Ovary (tissue), 9 donors: ENCODE data around the gene ANKRD34B. TPM values are rescaled to one million over a fixed set of nuclear protein-coding genes. Genes with fewer than 3 reads are reported as not detected.

ENCODE experiments used
- DNase-seq, 5 donors: peaks; one replicate each; pipeline ENCODE4 v3.0.0-alpha.2; 2019 to 2020
- H3K27ac ChIP-seq, 2 donors: fragments of 200-600 bp; one replicate each; pipeline versions ENCODE4 v1.5.1 to v1.8.0; 2019 to 2022
- H3K27me3 ChIP-seq: fragments of 200-600 bp; one replicate; pipeline ENCODE4 v1.8.0; 2022
- H3K36me3 ChIP-seq: fragments of 200-600 bp; sonication (generic); one replicate; pipeline ENCODE4 v1.5.1; 2019
- H3K4me1 ChIP-seq: one replicate; pipeline ENCODE4 v1.8.1; 2013; ENCODE audit warnings: mild to moderate bottlenecking, moderate library complexity; ENCODE audit not compliant: insufficient read depth
- H3K4me3 ChIP-seq: fragments of 200-600 bp; sonication (generic); one replicate; pipeline ENCODE4 v1.5.1; 2017
- H3K9me3 ChIP-seq, 2 donors: fragments of 200-600 bp in 1 of 2; sonication (generic) in 1 of 2; one replicate each; pipeline versions ENCODE4 v1.5.1 to v1.8.1; 2013 to 2019; ENCODE audit warnings: mild to moderate bottlenecking in 1 of 2, moderate library complexity in 1 of 2
- CTCF ChIP-seq, 3 donors: fragments of 450-650 bp in 2 of 3; fragments of 200-600 bp in 1 of 3; IDR thresholded peaks; one replicate each; pipeline versions ENCODE4 v1.5.1 to v1.8.0; 2016 to 2022; ENCODE audit warnings: antibody characterized with exemption in 3 of 3, mild to moderate bottlenecking in 1 of 3
- EP300 ChIP-seq: sonication (generic); formaldehyde crosslinking; IDR thresholded peaks from one replicate; pipeline ENCODE4 v1.6.1; 2017; ENCODE audit warnings: antibody characterized with exemption
- POLR2A ChIP-seq: fragments of 450-650 bp; IDR thresholded peaks from one replicate; pipeline ENCODE4 v1.6.1; 2017; ENCODE audit warnings: antibody characterized with exemption, mild to moderate bottlenecking, moderate library complexity
- WGBS, 3 donors: extraction: QIAGEN DNeasy Blood & Tissue Kit in 1 of 3; methylation state at CpG; one replicate each; pipeline versions ENCODE4 v1.1.5 to v1.1.7; 2013 to 2017; 5-methylcytosine and 5-hydroxymethylcytosine counted together
- intact Hi-C, 4 donors: fragments of 100-400 bp; cut with DNase I; formaldehyde crosslinking; loops; one replicate each; pipeline versions ENCODE4 v1.11.0 to v1.15.1; 2022 to 2023
- polyA plus RNA-seq, 2 donors: library from polyadenylated mRNA; stranded (reverse); fragments of 200-250 nt in 1 of 2; fragments of 350-450 nt in 1 of 2; fragmentation: Illumina TruSeq in 1 of 2; extraction: RNeasy Lipid Tissue Mini Kit (QIAGEN cat#74804) in 1 of 2; gene quantifications; one replicate each; pipeline ENCODE4 v1.2.3, GENCODE V29; 2013 to 2014
- small RNA-seq: library from RNA; depleted of rRNA; stranded (forward); fragments of <200 nt; gene quantifications from one replicate; pipeline ENCODE3, GENCODE V24; 2016
- total RNA-seq, 7 donors: library from RNA; depleted of rRNA in 2 of 7; stranded (reverse); fragments of >200 nt in 2 of 7; fragmentation: NEBNext Ultra II Directional in 3 of 7; extraction: Animal tissue kit (Norgen Biotek cat#: 25700) in 3 of 7; gene quantifications; one replicate each; pipeline versions ENCODE4 v1.1.0 to v1.2.4, GENCODE V29; 2016 to 2023
- donor health status: DM: no; HTN: no; CAD: no; lungs with moderate emphysema.
- donor health status: DM: no; HTN: no; CAD: no.
- donor health status: Bipolar disorder and iron deficiency.
- donor health status: DM: yes; HTN: yes; CAD: no.
- donor health status: DM: no; HTN: no; CAD: no.
- donor health status: DM: yes; HTN: yes; CAD: no.

Gene ANKRD34B
- total and polyA plus RNA-seq, 9 donors, result under 0.01 to 0.36 TPM; not detected in 7

DNA sequence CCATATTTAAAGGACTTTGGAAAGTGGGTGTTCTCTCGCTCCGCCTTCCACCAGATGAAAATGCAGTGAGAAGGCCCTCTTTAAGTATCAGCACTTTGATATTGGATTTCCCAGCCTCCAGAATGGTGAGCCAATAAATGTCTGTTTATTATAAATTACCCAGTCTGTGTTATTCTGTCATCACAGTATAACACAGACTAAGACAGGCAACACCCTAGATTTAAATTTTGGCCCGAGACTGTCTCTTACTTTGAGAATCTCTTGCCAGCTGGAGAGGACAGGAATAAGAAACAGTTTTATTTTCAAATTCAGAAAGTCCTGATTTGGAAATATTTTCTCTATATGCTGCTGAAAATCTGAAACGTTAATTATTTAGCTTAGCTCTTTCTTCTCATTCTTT lies 60.7 kb downstream of the ANKRD34B start:
- Histone ChIP-seq H3K27me3 (no peaks in the 10 kb centered on the region), H3K4me3 (no peak overlapping the region), H3K9me3 (no peaks in the 10 kb centered on the region), H3K27ac (no peak overlapping the region), H3K4me1 (no peaks in the 10 kb centered on the region), H3K36me3 (no peaks in the 10 kb centered on the region)
- intact Hi-C loops, result no loop called here
- WGBS, 3 donors, result 74 to 77% (median 75%) methylated on average over 4 of the region's 4 CpGs
- TF ChIP-seq CTCF (IDR thresholded peaks at IDR 0.05) (no peak), POLR2A (no peak), EP300 (no peak)
- no peak for DNase-seq

DNA sequence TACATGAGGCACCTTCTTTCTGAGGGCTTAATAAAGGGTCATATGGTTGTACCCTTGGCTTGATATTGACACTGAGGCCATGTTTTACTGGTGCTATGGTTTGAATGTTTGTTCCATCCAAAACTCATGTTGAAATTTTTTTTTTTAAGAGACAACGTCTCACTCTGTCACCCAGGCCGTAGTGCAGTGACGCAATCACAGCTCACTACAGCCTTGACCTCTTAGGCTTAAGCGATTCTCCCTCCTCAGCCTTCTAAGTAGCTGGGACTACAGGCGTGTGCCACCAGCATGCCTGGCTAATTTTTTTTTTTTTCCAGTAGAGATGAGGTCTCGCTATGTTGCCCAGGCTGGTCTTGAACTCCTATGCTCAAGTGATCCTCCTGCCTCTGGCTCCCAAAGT lies 61.2 kb downstream of the ANKRD34B start:
- no peaks in the 10 kb centered on the region for H3K27me3 ChIP-seq
- no peaks in the 10 kb centered on the region for H3K4me1 ChIP-seq
- DNase-seq, result no peak
- intact Hi-C loops, result no loop called here
- no peak overlapping the region for H3K27ac ChIP-seq
- no peaks in the 10 kb centered on the region for H3K36me3 ChIP-seq
- no peaks in the 10 kb centered on the region for H3K9me3 ChIP-seq
- 93 to 97% (median 96%) methylated on average over 6 of the region's 6 CpGs for WGBS, 3 donors
- no peak for TF ChIP-seq CTCF (IDR thresholded peaks at IDR 0.05)
- TF ChIP-seq EP300, result no peak
- TF ChIP-seq POLR2A, result no peak
- H3K4me3 ChIP-seq, result no peak overlapping the region

- Histone ChIP-seq H3K9me3 (no peaks in the 10 kb centered on the region), H3K4me3 (no peak overlapping the region), H3K4me1 (no peaks in the 10 kb centered on the region), H3K27me3 (no peaks in the 10 kb centered on the region), H3K36me3 (no peaks in the 10 kb centered on the region), H3K27ac (no peak overlapping the region)
- TF ChIP-seq POLR2A, result no peak
- TF ChIP-seq EP300, result no peak
- TF ChIP-seq CTCF (IDR thresholded peaks at IDR 0.05), result no peak
- DNase-seq, result no peak
- intact Hi-C loops, result no loop called here
- WGBS, 3 donors, result 91 to 98% (median 95%) methylated on average over 3 of the region's 3 CpGs
These were observed 62.4 kb downstream of the ANKRD34B start for GRCh38 chr5:80507663-80508062.

Small RNA genes lying within 50 kb of the gene (small RNA-seq; reads per million reads assigned to genes)
- gene DBIP2, result not detected

Other genes starting within 250 kb of the ANKRD34B start
- gene ZFYVE16, start 162.2 kb downstream of the ANKRD34B start, total RNA-seq, result 10 to 100 TPM; 29.9 to 59.0 (median 46.6) TPM
- gene ZFYVE16, start 162.2 kb downstream of the ANKRD34B start, polyA plus RNA-seq, result 10 to 100 TPM; 17.0 to 23.7 TPM
- 1 to 10 TPM; 1.7 to 3.9 (median 2.5) TPM for gene FAM151B, start 82.2 kb downstream of the ANKRD34B start, total RNA-seq
- gene FAM151B, start 82.2 kb downstream of the ANKRD34B start, polyA plus RNA-seq, result 1 to 10 TPM in 1 of 2 donors, under 1 TPM in 1; 0.82 to 1.3 TPM
- gene MSH3, start 84.4 kb upstream of the ANKRD34B start, total RNA-seq, result 10 to 100 TPM; 12.3 to 17.0 (median 14.1) TPM
- gene MSH3, start 84.4 kb upstream of the ANKRD34B start, polyA plus RNA-seq, result 1 to 10 TPM; 5.1 to 8.8 TPM
- gene DHFR, start 84.7 kb upstream of the ANKRD34B start, total RNA-seq, result 10 to 100 TPM in 2 of 7 donors, 1 to 10 TPM in 5; 2.4 to 12.4 (median 8.6) TPM
- 10 to 100 TPM in 1 of 2 donors, 1 to 10 TPM in 1; 6.4 to 17.5 TPM for gene DHFR, start 84.7 kb upstream of the ANKRD34B start, polyA plus RNA-seq